HAP-1 (cell line): ENCODE results near the gene TRIM39.
A peak's percentile ranks its signal among the peaks of the same experiment; 100 is the strongest.
"Not testable (repeated sequence)": the region's sequence is repeated elsewhere in the genome, so short reads cannot be mapped to it uniquely, and the experiment has no call there.

Experiments used
- DNase-seq, 2 experiments: peaks; one replicate each; pipeline ENCODE4 v3.0.0-alpha.2; 2016 to 2020; ENCODE audit warnings: low spot score in 2 of 2
- H3K27me3 ChIP-seq: fragments of 250-450 bp; sonication (Bioruptor Pico); 2 replicates; pipeline ENCODE4 v1.5.1; 2020; ENCODE audit warnings: low read depth, mild to moderate bottlenecking, moderate library complexity
- H3K36me3 ChIP-seq: fragments of 250-450 bp; sonication (Bioruptor Pico); replicated peaks from 2 replicates; pipeline ENCODE4 v1.5.1; 2020; ENCODE audit warnings: mild to moderate bottlenecking
- H3K4me1 ChIP-seq: fragments of 250-450 bp; sonication (Bioruptor Pico); 2 replicates; pipeline ENCODE4 v1.5.1; 2020; ENCODE audit warnings: mild to moderate bottlenecking
- H3K4me3 ChIP-seq: fragments of 250-450 bp; sonication (Bioruptor Pico); 2 replicates; pipeline ENCODE4 v1.5.1; 2020; ENCODE audit warnings: mild to moderate bottlenecking, moderate library complexity
- H3K9me3 ChIP-seq: fragments of 250-450 bp; sonication (Bioruptor Pico); 2 replicates; pipeline ENCODE4 v1.5.1; 2020; ENCODE audit warnings: mild to moderate bottlenecking, moderate library complexity
- in situ Hi-C: fragments of 300-500 bp; cut with MboI; formaldehyde crosslinking; loops from 3 replicates; pipeline ENCODE4 v1.14.3; 2020; ENCODE audit warnings: low sequenced_read_pairs, inconsistent platforms, mixed read lengths

TRIM39 gene

DNA sequence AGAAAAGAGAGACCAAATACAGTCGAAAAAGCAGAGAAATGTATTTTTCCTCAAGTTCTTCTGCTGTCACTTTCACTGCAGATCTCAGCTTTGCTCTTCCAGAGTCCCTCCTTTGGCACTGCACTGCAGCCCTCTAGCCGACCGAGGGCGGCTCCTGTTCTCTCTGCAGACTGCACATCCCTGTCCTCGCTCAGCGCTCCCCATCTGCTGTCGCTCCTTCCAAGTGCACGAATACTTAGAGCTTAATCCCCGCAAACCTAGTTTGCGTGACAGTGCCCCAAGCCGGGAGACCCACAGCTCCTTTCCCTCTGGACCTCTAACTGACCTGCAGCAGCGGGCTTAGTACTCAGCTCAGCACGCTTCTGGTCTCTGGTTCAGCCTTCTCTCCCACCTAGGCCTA is 33.4 kb downstream of the TRIM39 start:
- Histone ChIP-seq H3K9me3 (no peaks in the 10 kb centered on the region), H3K36me3 (no peaks in the 10 kb centered on the region), H3K4me1 (peaks cover 4% of the 10 kb centered on the region), H3K27me3 (peaks cover 53% of the 10 kb centered on the region), H3K4me3 (no peak overlapping the region)
- in situ Hi-C loops: no loop called here
- DNase-seq: no peak

DNA sequence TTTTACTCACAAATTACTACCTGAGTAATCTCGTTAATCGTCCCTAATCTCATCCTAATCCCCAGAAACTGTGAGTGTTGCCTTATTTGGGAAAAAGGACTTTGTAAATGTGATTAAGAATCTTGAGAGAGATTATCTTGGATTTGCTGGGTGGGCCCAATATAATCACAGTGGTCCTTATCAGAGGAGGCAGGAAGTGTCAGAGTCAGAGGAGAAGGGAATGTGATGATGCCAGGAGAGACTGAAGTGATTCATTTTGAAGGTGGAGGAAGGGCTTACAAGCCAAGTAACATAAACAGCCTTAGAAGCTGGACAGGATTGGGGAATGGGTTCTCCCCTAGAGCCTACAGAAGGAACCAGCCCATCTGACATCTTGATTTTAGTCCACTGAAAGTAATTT is 34.9 kb downstream of the TRIM39 start:
- DNase-seq: no peak

DNA sequence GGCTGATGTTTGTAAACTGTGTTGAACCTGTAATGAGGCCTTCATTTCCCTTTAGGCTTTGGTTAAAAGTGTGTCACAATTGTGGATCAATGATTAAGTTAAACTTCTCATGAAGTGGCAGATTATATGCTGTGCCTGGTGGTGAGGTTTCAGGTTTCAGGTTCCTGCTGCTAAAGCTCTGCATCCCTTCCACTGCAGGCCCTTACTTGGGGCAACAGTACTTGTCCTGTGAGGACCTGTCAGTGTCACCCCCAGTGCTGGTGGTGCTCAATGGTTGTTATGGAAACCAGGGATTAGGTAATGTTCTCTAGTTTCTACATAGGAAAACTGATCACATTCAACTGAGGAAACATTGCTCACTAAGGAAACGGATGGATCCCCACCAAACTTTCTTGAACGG is 36.7 kb downstream of the TRIM39 start:
- in situ Hi-C loops: no loop called here

More for the DNA sequence above, 34.9 kb downstream of the TRIM39 start:
- H3K27me3 ChIP-seq: peaks cover 56% of the 10 kb centered on the region
- no peaks in the 10 kb centered on the region for H3K36me3 ChIP-seq
- no peak overlapping the region for H3K4me3 ChIP-seq
- H3K9me3 ChIP-seq: no peaks in the 10 kb centered on the region
- in situ Hi-C loops: no loop called here
- H3K4me1 ChIP-seq: peaks cover 4% of the 10 kb centered on the region

DNA sequence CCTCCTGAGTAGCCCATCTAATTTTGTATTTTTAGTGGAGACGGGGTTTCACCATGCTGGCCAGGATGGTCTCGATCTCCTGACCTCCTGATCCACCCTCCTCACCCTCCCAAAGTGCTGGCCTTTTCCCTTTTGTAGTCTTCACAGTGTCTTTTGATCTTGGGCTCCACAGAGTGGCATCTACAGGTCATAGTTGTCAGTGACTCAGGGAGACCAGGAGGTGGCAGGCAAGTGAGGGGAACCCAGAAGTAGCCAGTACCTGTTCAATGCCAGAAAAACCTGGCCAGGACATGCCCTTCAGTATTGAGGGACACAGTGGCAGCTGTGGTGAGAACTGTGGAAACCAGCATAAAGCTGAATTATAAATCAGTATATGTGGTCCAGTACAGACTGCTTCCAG is 37.9 kb downstream of the TRIM39 start:
- DNase-seq: no peak
- H3K4me3 ChIP-seq: no peak overlapping the region
- in situ Hi-C loops: no loop called here
- H3K27me3 ChIP-seq: peaks cover 50% of the 10 kb centered on the region
- no peaks in the 10 kb centered on the region for H3K36me3 ChIP-seq
- no peaks in the 10 kb centered on the region; the same call in 1 of the 2 replicates for H3K4me1 ChIP-seq
- peaks cover 5% of the 10 kb centered on the region; the same call in 1 of the 2 replicates for H3K9me3 ChIP-seq

More for the DNA sequence above, 36.7 kb downstream of the TRIM39 start:
- H3K4me1 ChIP-seq: no peaks in the 10 kb centered on the region; the same call in 1 of the 2 replicates
- no peaks in the 10 kb centered on the region for H3K36me3 ChIP-seq
- peaks cover 3% of the 10 kb centered on the region; the same call in 1 of the 2 replicates for H3K9me3 ChIP-seq
- H3K4me3 ChIP-seq: no peak overlapping the region
- peaks cover 61% of the 10 kb centered on the region for H3K27me3 ChIP-seq
- DNase-seq: no peak

DNA sequence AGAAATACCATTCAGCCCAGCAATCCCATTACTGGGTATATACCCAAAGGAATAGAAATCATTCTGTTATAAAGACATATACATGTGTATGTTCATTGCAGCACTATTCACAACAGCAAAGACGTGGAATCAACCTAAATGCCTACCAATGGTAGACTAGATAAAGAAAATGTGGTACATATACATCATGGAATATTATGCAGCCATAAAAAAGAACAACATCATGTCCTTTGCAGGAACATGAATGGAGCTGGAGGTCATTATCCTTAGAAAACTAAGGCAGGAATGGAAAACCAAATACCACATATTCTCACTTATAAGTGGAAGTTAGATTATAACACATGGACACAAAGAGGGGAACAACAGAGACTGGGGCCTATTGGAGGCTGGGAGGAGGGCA is 42.6 kb downstream of the TRIM39 start:
- peaks cover 17% of the 10 kb centered on the region for H3K27me3 ChIP-seq
- H3K4me1 ChIP-seq, H3K9me3 ChIP-seq, DNase-seq, H3K4me3 ChIP-seq, in situ Hi-C loops, H3K36me3 ChIP-seq: not testable (repeated sequence)

DNA sequence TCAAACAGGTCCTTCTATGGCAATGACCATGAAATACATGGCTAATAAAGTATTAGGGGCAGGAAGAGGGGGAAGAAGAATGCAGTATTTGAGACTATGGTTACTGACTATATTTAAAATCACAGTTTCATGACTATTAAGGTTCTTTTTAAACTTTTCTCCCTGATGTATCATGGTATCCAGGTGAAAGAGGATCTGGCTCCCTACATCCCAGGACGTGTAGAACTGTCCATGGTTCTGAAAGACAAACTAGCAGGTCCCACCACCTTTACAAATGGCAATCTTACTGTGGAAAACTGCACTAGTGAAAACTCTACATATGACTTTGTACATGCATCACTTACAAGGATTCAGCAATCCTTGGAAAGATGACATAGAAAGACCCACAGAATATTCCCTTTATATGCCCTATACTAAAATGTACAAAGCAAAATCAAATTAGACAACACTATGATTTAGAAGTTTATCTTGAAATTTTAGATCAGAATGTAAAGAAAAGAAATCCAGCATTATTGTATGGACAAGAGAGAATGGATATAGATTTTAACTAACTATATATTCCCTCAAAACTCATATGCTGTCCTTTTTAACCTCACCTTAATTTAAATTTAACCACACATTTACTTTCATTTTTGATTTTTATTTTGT is 51.7 kb downstream of the TRIM39 start:
- Histone ChIP-seq H3K27me3 (no peaks in the 10 kb centered on the region; the same call in none of the 2 replicates), H3K4me3 (no peak overlapping the region), H3K9me3 (no peaks in the 10 kb centered on the region), H3K36me3 (no peaks in the 10 kb centered on the region), H3K4me1 (no peaks in the 10 kb centered on the region; the same call in 1 of the 2 replicates)
- peak in 1 of 2 experiments; percentile 18 for DNase-seq
- in situ Hi-C loops: no loop called here

DNA sequence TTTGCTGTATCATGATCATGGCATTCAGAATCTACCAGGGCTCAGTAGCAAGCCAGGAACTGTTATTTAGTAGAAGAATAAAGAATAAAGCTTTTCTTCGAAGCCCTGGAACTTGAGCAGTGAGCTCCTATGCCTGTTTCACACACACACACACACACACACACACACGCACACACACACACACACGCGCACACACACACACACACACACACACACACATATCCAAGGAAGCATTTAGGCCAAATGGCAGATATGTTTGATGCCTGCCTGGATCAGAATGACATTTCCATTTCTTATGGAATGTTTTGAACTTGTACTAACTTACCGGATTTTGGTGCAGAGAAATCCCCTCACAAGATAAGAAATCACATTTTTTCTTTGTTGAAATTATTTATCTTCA is 53.7 kb downstream of the TRIM39 start:
- H3K9me3 ChIP-seq: no peaks in the 10 kb centered on the region
- no peaks in the 10 kb centered on the region for H3K36me3 ChIP-seq
- H3K4me3 ChIP-seq: no peak overlapping the region
- H3K27me3 ChIP-seq: peaks cover 3% of the 10 kb centered on the region; the same call in 1 of the 2 replicates
- in situ Hi-C loops: no loop called here
- no peak for DNase-seq
- H3K4me1 ChIP-seq: no peaks in the 10 kb centered on the region; the same call in 1 of the 2 replicates

DNA sequence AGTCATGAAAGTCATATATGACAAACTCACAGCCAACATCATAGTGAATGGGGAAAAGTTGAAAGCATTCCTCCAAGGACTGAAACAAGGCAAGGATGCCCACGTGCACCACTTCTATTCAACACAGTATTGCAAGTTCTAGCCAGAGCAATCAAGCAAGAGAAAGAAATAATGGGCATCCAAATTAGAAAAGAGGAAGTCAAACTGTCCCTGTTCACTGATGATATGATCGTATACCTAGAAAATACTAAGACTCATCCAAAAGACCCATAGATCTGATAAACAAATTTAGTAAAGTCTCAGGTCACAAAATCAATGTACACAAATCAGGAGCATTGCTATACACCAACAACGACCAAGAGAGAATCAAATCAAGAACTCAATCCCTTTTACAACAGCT is 59.4 kb downstream of the TRIM39 start:
- peaks cover 19% of the 10 kb centered on the region for H3K27me3 ChIP-seq
- in situ Hi-C loops: no loop called here

DNA sequence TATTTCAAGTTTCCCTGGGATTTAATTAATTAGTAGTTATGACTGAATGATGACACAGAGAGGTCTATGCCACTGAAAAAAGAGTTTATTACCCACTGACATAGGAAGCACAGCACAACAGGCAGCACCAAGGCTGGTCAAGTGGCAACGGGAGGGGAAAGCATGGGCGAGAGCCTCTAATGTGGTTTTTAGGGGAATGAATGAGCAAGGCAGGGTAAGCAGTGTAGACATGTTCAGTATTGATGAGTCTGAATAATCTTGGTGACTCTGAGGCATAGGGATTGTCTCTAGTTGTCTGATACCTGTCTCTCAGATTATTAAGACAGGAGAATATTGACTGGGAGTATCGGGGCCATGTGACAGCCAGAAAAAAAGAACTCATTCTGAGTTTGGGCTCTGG is 64.5 kb downstream of the TRIM39 start:
- H3K9me3 ChIP-seq: no peaks in the 10 kb centered on the region
- no peak overlapping the region for H3K4me3 ChIP-seq
- H3K36me3 ChIP-seq: no peaks in the 10 kb centered on the region
- DNase-seq: no peak
- peaks cover 2% of the 10 kb centered on the region; the same call in 1 of the 2 replicates for H3K4me1 ChIP-seq
- H3K27me3 ChIP-seq: peaks cover 35% of the 10 kb centered on the region
- in situ Hi-C loops: no loop called here

More for the DNA sequence above, 59.4 kb downstream of the TRIM39 start:
- no peaks in the 10 kb centered on the region for H3K9me3 ChIP-seq
- DNase-seq: no peak
- H3K4me1 ChIP-seq: no peaks in the 10 kb centered on the region
- no peak overlapping the region for H3K4me3 ChIP-seq
- H3K36me3 ChIP-seq: no peaks in the 10 kb centered on the region
